TTC549 (cell line): ENCODE results near the gene TMPRSS13.
"Not testable (repeated sequence)": the region's sequence is repeated elsewhere in the genome, so short reads cannot be mapped to it uniquely, and the experiment has no call there.

Source experiments
- FAIRE-seq: peaks from 2 replicates; lab custom pipeline; 2012; peaks lifted over from hg19 to GRCh38; lab: Jason Lieb, UNC

TMPRSS13 gene

GRCh38 chr11:117929142-117929915 lies at the start of gene TMPRSS13:
TMPRSS13 (minus strand) TSS chr11:117929402; CDS start chr11:117929307, 95 bp downstream.
- FAIRE-seq, result no peak

GRCh38 chr11:117978991-117979390 lies 49.8 kb upstream of the TMPRSS13 start:
- no peak for FAIRE-seq

- FAIRE-seq, result not testable (repeated sequence)
These were observed 49.2 kb upstream of the TMPRSS13 start for GRCh38 chr11:117978291-117978910.

GRCh38 chr11:117977612-117978264 lies 48.5 kb upstream of the TMPRSS13 start:
- FAIRE-seq, result not testable (repeated sequence)

- FAIRE-seq, result no peak
These were observed 47.8 kb upstream of the TMPRSS13 start for GRCh38 chr11:117977029-117977428.

GRCh38 chr11:117976445-117976844 lies 47.2 kb upstream of the TMPRSS13 start:
- FAIRE-seq, result no peak

GRCh38 chr11:117973503-117973860 lies 44.3 kb upstream of the TMPRSS13 start:
- no peak for FAIRE-seq

- FAIRE-seq, result no peak
These were observed 43.7 kb upstream of the TMPRSS13 start for GRCh38 chr11:117972629-117973502.

- FAIRE-seq, result no peak
These were observed 42.8 kb upstream of the TMPRSS13 start for GRCh38 chr11:117972044-117972443.

GRCh38 chr11:117970400-117971024 lies 41.3 kb upstream of the TMPRSS13 start:
- no peak for FAIRE-seq

GRCh38 chr11:117969160-117969991 lies 40.2 kb upstream of the TMPRSS13 start:
- no peak for FAIRE-seq

GRCh38 chr11:117966908-117967307 lies 37.7 kb upstream of the TMPRSS13 start:
- FAIRE-seq, result no peak

GRCh38 chr11:117962826-117963225 lies 33.6 kb upstream of the TMPRSS13 start:
- no peak for FAIRE-seq

- no peak for FAIRE-seq
These were observed 32.7 kb upstream of the TMPRSS13 start for GRCh38 chr11:117961896-117962295.

GRCh38 chr11:117960406-117960805 lies 31.2 kb upstream of the TMPRSS13 start:
- FAIRE-seq, result no peak

GRCh38 chr11:117959438-117960149 lies 30.4 kb upstream of the TMPRSS13 start:
- FAIRE-seq, result no peak

GRCh38 chr11:117958949-117959348 lies 29.7 kb upstream of the TMPRSS13 start:
- FAIRE-seq, result no peak

GRCh38 chr11:117953024-117953671 lies 23.9 kb upstream of the TMPRSS13 start:
- FAIRE-seq, result no peak
